ENCODE data around the gene DPRX. TPM values are rescaled to one million over a fixed set of nuclear protein-coding genes. Genes with fewer than 3 reads are reported as not detected.

Gene DPRX
- total RNA-seq, 1 donor from 2014 or later: not detected

- Mint-ChIP-seq H3K4me3 (ENCODE audit: unreplicated experiment) (no peak overlapping the region), H3K36me3 (ENCODE audit: unreplicated experiment) (no peaks in the 10 kb centered on the region), H3K9me3 (ENCODE audit: unreplicated experiment) (peaks cover 24% of the 10 kb centered on the region), H3K4me1 (ENCODE audit: unreplicated experiment) (no peaks in the 10 kb centered on the region), H3K27ac (ENCODE audit: unreplicated experiment) (no peak overlapping the region), H3K27me3 (ENCODE audit: unreplicated experiment) (no peaks in the 10 kb centered on the region)
- DNase-seq (ENCODE audit: extremely low spot score, unreplicated experiment): no peak
- no peak for TF ChIP-seq CTCF (IDR thresholded peaks at IDR 0.05)
Observed at GRCh38 chr19:53626486-53626885, 5.3 kb upstream of the DPRX start.

- Mint-ChIP-seq H3K27me3 (ENCODE audit: unreplicated experiment) (no peaks in the 10 kb centered on the region), H3K9me3 (ENCODE audit: unreplicated experiment) (peaks cover 19% of the 10 kb centered on the region), H3K36me3 (ENCODE audit: unreplicated experiment) (no peaks in the 10 kb centered on the region), H3K27ac (ENCODE audit: unreplicated experiment) (no peak overlapping the region), H3K4me3 (ENCODE audit: unreplicated experiment) (no peak overlapping the region), H3K4me1 (ENCODE audit: unreplicated experiment) (no peaks in the 10 kb centered on the region)
- no peak for TF ChIP-seq CTCF (IDR thresholded peaks at IDR 0.05)
- DNase-seq (ENCODE audit: extremely low spot score, unreplicated experiment): no peak
Observed at GRCh38 chr19:53626976-53627375, 4.8 kb upstream of the DPRX start.

GRCh38 chr19:53634768-53635167 lies 3.0 kb downstream of the DPRX start:
- DNase-seq (ENCODE audit: extremely low spot score, unreplicated experiment): no peak
- H3K4me3 Mint-ChIP-seq (ENCODE audit: unreplicated experiment): no peak overlapping the region

GRCh38 chr19:53639471-53639870 lies 7.7 kb downstream of the DPRX start:
- H3K4me1 Mint-ChIP-seq (ENCODE audit: unreplicated experiment): no peaks in the 10 kb centered on the region
- H3K27me3 Mint-ChIP-seq (ENCODE audit: unreplicated experiment): no peaks in the 10 kb centered on the region
- peaks cover 36% of the 10 kb centered on the region for H3K9me3 Mint-ChIP-seq (ENCODE audit: unreplicated experiment)
- H3K27ac Mint-ChIP-seq (ENCODE audit: unreplicated experiment): no peak overlapping the region
- DNase-seq (ENCODE audit: extremely low spot score, unreplicated experiment): no peak
- no peak for TF ChIP-seq CTCF (IDR thresholded peaks at IDR 0.05)
- peaks cover 2% of the 10 kb centered on the region for H3K36me3 Mint-ChIP-seq (ENCODE audit: unreplicated experiment)
- H3K4me3 Mint-ChIP-seq (ENCODE audit: unreplicated experiment): no peak overlapping the region

More at GRCh38 chr19:53634768-53635167, 3.0 kb downstream of the DPRX start:
- H3K4me1 Mint-ChIP-seq (ENCODE audit: unreplicated experiment): no peaks in the 10 kb centered on the region
- no peaks in the 10 kb centered on the region for H3K36me3 Mint-ChIP-seq (ENCODE audit: unreplicated experiment)
- H3K9me3 Mint-ChIP-seq (ENCODE audit: unreplicated experiment): peaks cover 18% of the 10 kb centered on the region
- H3K27me3 Mint-ChIP-seq (ENCODE audit: unreplicated experiment): no peaks in the 10 kb centered on the region
- no peak overlapping the region for H3K27ac Mint-ChIP-seq (ENCODE audit: unreplicated experiment)
- TF ChIP-seq CTCF (IDR thresholded peaks at IDR 0.05): no peak

DNA sequence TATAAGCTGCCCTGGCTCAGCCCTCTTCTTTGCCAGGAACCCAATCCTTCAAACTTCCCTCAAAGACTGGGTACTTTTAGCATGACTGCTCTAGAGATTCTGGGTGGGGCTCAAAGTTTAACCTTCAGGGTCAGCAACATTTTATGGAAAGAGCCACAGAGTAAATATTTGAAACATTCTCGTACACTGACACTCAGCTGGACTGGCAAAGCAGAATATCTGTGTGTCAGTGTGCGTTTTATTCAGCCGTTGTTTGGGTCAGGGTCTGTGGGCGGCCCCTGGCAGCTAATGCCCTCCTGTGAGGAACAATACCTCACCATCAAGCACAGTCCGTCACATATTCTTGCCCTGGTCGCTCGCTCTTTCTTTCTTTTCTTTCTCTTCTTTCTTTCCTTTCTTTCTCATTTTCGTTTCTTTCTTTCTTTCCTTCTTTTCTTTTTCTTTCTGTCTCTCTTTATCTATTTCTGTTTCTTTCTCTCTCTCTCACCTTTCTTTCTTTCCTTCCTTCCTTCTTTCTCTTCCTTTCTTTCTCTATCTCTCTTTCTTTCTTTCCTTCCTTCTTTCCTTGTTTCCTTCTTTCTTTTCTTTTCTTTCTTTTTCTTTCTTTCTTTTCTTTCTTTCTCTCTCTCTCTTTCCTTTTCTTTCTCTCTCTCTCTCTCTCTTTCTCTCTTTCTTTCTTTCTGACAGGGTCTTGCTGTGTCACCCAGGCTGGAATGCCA lies 10.7 kb downstream of the DPRX start:
- TF ChIP-seq CTCF (IDR thresholded peaks at IDR 0.05): no peak
- Mint-ChIP-seq H3K4me3 (ENCODE audit: unreplicated experiment) (no peak overlapping the region), H3K4me1 (ENCODE audit: unreplicated experiment) (no peaks in the 10 kb centered on the region), H3K36me3 (ENCODE audit: unreplicated experiment) (peaks cover 2% of the 10 kb centered on the region), H3K27me3 (ENCODE audit: unreplicated experiment) (no peaks in the 10 kb centered on the region), H3K9me3 (ENCODE audit: unreplicated experiment) (peaks cover 25% of the 10 kb centered on the region), H3K27ac (ENCODE audit: unreplicated experiment) (no peak overlapping the region)
- DNase-seq (ENCODE audit: extremely low spot score, unreplicated experiment): no peak
